Osteoblast (primary cell): Measurements from ENCODE around the gene C20orf204. TPM values are rescaled to one million over a fixed set of nuclear protein-coding genes. Genes with fewer than 3 reads are reported as not detected.

ENCODE experiments used
- DNase-seq: peaks from one replicate; pipeline ENCODE4 v3.0.0; 2011; ENCODE audit warnings: low spot score, mixed read lengths; ENCODE audit not compliant: insufficient read length; ENCODE audit errors: missing footprints
- H2AFZ ChIP-seq: 2 replicates; pipeline ENCODE4 v1.6.0; 2011; ENCODE audit warnings: mild to moderate bottlenecking, low read length
- H3K27ac ChIP-seq: 2 replicates; pipeline ENCODE4 v1.5.1; 2011; ENCODE audit warnings: mild to moderate bottlenecking, low read depth, low read length, moderate library complexity
- H3K27me3 ChIP-seq: 2 replicates; pipeline ENCODE4 v1.6.0; 2012; ENCODE audit warnings: mild to moderate bottlenecking, control low read depth, inconsistent platforms, low read length, moderate library complexity; ENCODE audit not compliant: insufficient read depth
- H3K36me3 ChIP-seq: 2 replicates; pipeline ENCODE4 v1.5.1; 2011; ENCODE audit warnings: mild to moderate bottlenecking, low read length, control low read depth, moderate library complexity; ENCODE audit not compliant: insufficient read depth
- H3K4me1 ChIP-seq: 2 replicates; pipeline ENCODE4 v1.5.1; 2011; ENCODE audit warnings: mild to moderate bottlenecking, low read length, control low read depth, moderate library complexity; ENCODE audit not compliant: insufficient read depth
- H3K4me2 ChIP-seq: 2 replicates; pipeline ENCODE4 v1.6.0; 2011; ENCODE audit warnings: mild to moderate bottlenecking, low read length; ENCODE audit not compliant: insufficient read depth
- H3K4me3 ChIP-seq: fragments of 200-600 bp; sonication (generic); 3 replicates; pipeline ENCODE4 v1.5.1; 2012; ENCODE audit warnings: mild to moderate bottlenecking, low read length, inconsistent platforms; ENCODE audit not compliant: insufficient read depth
- H3K79me2 ChIP-seq: 2 replicates; pipeline ENCODE4 v1.6.0; 2012; ENCODE audit warnings: mild to moderate bottlenecking, low read length, control low read depth, inconsistent platforms; ENCODE audit not compliant: insufficient read depth
- H3K9me3 ChIP-seq: 2 replicates; pipeline ENCODE4 v1.5.1; 2011; ENCODE audit warnings: low read depth, low read length, control low read depth
- H4K20me1 ChIP-seq: 2 replicates; pipeline ENCODE4 v1.6.0; 2012; ENCODE audit warnings: mild to moderate bottlenecking, low read length, control low read depth; ENCODE audit not compliant: insufficient read depth
- total RNA-seq: library from RNA; depleted of rRNA; stranded (reverse); fragments of >200 nt; gene quantifications from 2 replicates; pipeline ENCODE4 v1.2.3, GENCODE V29; 2012
- TF ChIP-seq, protein P1 (sequence below): IDR thresholded peaks from 2 replicates; pipeline ENCODE4 v1.5.1; 2011; ENCODE audit warnings: mild to moderate bottlenecking, low read depth, low read length, moderate library complexity; ENCODE audit errors: extremely low read depth

The C20orf204 gene
- total RNA-seq, 1 donor, result 1.1 TPM

DNA sequence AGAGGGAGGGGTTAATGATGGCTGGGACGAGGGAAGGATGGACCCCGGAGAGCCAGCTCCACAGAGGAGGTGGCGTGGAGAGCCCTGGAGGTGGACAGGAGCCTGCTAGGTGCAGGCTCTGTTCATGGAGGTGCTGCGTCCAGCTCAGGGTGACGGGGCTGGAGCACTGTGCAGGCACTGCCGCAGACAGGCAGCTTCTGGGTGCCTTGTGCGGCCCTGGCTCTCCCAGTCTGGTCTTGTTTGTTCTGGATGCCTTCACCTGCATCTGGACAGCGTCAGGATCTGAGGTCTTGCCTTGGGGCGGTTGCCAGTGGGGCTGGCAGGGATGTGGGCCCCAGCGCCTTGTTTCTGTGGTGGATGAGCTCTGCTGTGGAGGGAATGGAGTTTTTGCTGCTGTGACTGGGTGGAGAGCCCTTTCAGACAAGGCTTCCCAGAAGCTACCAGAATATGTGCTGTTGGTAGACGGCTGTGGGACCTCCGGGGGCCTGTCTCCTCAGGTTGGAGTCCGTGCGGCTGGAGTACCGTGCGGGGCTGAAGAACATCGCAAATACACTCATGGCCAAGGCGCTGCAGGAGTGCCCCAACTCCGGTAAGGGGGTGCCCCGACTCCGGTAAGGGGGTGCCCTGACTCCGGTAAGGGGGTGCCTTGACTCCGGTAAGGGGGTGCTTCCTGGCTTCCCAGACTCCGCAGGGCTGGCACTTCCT lies 7.8 kb upstream of the C20orf204 start:
- H3K27me3 ChIP-seq, result no peaks in the 10 kb centered on the region
- DNase-seq, result peak; percentile 76
- no peak overlapping the region for H3K4me3 ChIP-seq
- no peaks in the 10 kb centered on the region for H3K79me2 ChIP-seq
- peaks cover 17% of the 10 kb centered on the region for H4K20me1 ChIP-seq
- H3K36me3 ChIP-seq, result peaks cover 74% of the 10 kb centered on the region
- H3K27ac ChIP-seq, result no peak overlapping the region
- no peak overlapping the region for H3K4me2 ChIP-seq
- TF ChIP-seq, protein P1, sequence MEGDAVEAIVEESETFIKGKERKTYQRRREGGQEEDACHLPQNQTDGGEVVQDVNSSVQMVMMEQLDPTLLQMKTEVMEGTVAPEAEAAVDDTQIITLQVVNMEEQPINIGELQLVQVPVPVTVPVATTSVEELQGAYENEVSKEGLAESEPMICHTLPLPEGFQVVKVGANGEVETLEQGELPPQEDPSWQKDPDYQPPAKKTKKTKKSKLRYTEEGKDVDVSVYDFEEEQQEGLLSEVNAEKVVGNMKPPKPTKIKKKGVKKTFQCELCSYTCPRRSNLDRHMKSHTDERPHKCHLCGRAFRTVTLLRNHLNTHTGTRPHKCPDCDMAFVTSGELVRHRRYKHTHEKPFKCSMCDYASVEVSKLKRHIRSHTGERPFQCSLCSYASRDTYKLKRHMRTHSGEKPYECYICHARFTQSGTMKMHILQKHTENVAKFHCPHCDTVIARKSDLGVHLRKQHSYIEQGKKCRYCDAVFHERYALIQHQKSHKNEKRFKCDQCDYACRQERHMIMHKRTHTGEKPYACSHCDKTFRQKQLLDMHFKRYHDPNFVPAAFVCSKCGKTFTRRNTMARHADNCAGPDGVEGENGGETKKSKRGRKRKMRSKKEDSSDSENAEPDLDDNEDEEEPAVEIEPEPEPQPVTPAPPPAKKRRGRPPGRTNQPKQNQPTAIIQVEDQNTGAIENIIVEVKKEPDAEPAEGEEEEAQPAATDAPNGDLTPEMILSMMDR, result no peak
- no peak overlapping the region for H2AFZ ChIP-seq
- H3K9me3 ChIP-seq, result no peaks in the 10 kb centered on the region
- H3K4me1 ChIP-seq, result no peaks in the 10 kb centered on the region

DNA sequence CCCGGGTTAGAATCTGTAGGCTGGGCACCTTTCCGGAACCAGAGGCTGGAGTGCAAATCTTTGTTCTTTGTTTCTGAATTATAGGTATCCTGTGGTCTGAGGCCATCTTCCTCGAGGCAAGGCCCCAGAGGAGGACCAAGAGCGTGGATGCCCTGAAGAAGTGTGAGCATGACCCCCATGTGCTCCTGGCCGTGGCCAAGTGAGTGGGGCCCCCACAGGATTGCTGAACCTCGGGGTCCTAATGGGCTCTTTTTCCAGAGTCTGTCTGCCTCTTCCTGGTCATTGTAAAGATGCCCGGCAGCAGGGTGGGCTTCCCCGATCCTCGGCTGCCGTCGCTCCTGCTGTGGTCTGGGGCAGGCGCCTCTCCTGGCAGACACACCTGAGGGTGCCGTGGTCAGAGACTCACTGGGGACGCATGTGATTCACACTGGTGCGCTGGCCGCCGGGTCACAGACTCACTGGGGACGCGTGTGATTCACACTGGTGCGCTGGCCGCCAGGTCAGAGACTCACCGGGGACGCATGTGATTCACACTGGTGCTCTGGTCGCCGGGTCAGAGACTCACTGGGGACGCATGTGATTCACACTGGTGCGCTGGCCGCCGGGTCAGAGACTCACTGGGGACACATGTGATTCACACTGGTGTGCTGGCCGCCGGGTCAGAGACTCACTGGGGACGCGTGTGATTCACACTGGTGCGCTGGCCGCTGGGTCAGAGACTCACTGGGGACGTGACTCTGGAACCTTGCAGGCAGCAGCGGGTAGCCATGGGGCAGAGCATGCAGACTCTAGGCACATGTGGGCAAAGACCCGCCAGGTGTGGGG lies 6.5 kb upstream of the C20orf204 start:
- Histone ChIP-seq H3K9me3 (no peaks in the 10 kb centered on the region), H3K36me3 (peaks cover 68% of the 10 kb centered on the region), H3K4me3 (no peak overlapping the region), H3K79me2 (no peaks in the 10 kb centered on the region), H3K27me3 (no peaks in the 10 kb centered on the region), H4K20me1 (peaks cover 20% of the 10 kb centered on the region), H3K4me2 (no peak overlapping the region), H3K27ac (no peak overlapping the region), H2AFZ (no peak overlapping the region), H3K4me1 (no peaks in the 10 kb centered on the region)
- TF ChIP-seq, protein P1, result no peak
- DNase-seq, result peak; percentile 83

DNA sequence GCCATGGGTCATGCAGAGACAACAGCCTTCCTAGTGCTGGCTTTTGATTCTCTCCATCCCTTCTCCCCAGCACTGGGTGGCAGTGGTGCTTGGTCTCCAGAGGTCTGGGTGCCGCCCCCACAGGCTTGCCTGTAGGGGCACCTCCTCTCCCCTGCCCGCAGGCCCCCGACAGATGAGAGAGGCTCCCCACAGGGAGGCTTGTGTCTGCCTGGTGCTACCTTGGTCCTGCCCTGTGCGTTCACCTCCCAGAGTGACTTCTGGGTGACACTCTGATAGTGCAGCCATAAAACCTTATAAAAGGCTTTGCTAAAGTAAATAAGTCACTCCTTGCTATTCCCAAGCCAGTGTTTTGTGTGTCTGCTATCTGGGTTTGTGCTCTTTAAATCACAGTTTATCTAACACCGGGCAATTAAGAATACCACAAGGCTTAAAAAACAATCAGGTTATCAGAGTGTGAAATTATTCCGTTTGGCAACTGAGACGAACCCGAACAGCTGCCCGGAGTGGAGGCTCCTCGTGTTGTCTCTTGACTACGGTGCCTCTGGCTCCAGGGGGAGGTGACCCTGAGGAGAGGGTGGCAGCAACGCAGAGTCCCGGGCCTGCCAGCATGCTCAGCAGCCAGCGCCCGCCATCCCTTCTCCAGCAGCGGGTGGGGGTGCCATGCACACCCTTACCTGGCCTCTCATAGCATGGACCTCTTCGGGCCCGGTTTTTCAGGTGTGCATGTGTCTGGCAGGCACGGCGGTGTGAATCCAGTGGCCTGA lies 5.4 kb upstream of the C20orf204 start:
- DNase-seq, result no peak
- H3K4me3 ChIP-seq, result no peak overlapping the region
- TF ChIP-seq, protein P1, result no peak
- no peaks in the 10 kb centered on the region for H3K4me1 ChIP-seq
- H4K20me1 ChIP-seq, result peaks cover 14% of the 10 kb centered on the region
- no peak overlapping the region for H3K27ac ChIP-seq
- no peaks in the 10 kb centered on the region for H3K27me3 ChIP-seq
- H3K4me2 ChIP-seq, result no peak overlapping the region
- peaks cover 57% of the 10 kb centered on the region for H3K36me3 ChIP-seq
- no peaks in the 10 kb centered on the region for H3K9me3 ChIP-seq
- no peak overlapping the region for H2AFZ ChIP-seq
- H3K79me2 ChIP-seq, result no peaks in the 10 kb centered on the region
